ENCODE results near the gene DENND1A.

The DENND1A gene

GRCh38 chr9:123424131-123424530, 505.8 kb downstream of the DENND1A start:
- no peak for DNase-seq
- 91% methylated on average over 5 of the region's 5 CpGs for WGBS

GRCh38 chr9:123423311-123423640, 506.6 kb downstream of the DENND1A start:
- no peaks in the 10 kb centered on the region for H3K79me1 ChIP-seq (replicated peaks; ENCODE audit: low read length, poor library complexity, severe bottlenecking)
- H3K4me3 ChIP-seq (ENCODE audit: insufficient read depth in 1 of 2, low read depth in 1 of 2, low read length in 2 of 2) = no peak overlapping the region
- H3K9me3 ChIP-seq (ENCODE audit: control insufficient read depth, low read length) = no peaks in the 10 kb centered on the region
- 71% methylated on average over 7 of the region's 8 CpGs for WGBS
- no peak overlapping the region for H4K91ac ChIP-seq (ENCODE audit: low read length)
- H3K23ac ChIP-seq (ENCODE audit: low read length in 2 of 2) = no peak overlapping the region
- no peak for DNase-seq
- H3K18ac ChIP-seq (ENCODE audit: low read depth in 1 of 2, low read length in 2 of 2) = no peak overlapping the region
- no peak overlapping the region for H2AFZ ChIP-seq (ENCODE audit: low read depth, low read length)
- H3K27ac ChIP-seq (ENCODE audit: low read length, poor library complexity, severe bottlenecking) = no peak overlapping the region
- no peak overlapping the region for H3K4ac ChIP-seq (ENCODE audit: low read depth in 1 of 2, low read length in 2 of 2)
- H2BK120ac ChIP-seq (ENCODE audit: low read depth, low read length) = no peak overlapping the region
- H3K36me3 ChIP-seq (ENCODE audit: control insufficient read depth in 1 of 2, insufficient read depth in 2 of 2, low read depth in 1 of 2, low read length in 2 of 2) = peaks cover 11 to 30% of the 10 kb centered on the region in 2 experiments
- no peak overlapping the region for H3K14ac ChIP-seq (ENCODE audit: low read length in 2 of 2)
- H4K8ac ChIP-seq (ENCODE audit: low read length) = no peak overlapping the region
- no peaks in the 10 kb centered on the region for H3K4me1 ChIP-seq (ENCODE audit: control insufficient read depth, insufficient read depth, low read depth, low read length)
- H3K4me2 ChIP-seq (ENCODE audit: low read length, poor library complexity, severe bottlenecking) = no peak overlapping the region
- no peak overlapping the region for H2AK5ac ChIP-seq (ENCODE audit: low read length, severe bottlenecking)
- H2BK12ac ChIP-seq (ENCODE audit: low read length in 2 of 2) = no peak overlapping the region
- no peak overlapping the region for H3K9ac ChIP-seq (ENCODE audit: low read length)
- H2BK15ac ChIP-seq (ENCODE audit: low read depth, poor library complexity, severe bottlenecking) = no peak overlapping the region
- no peaks in the 10 kb centered on the region for H3K27me3 ChIP-seq (ENCODE audit: control insufficient read depth in 1 of 2, insufficient read depth in 1 of 2, low read length in 2 of 2)
- no peak overlapping the region for H2BK5ac ChIP-seq (ENCODE audit: low read depth, low read length, poor library complexity, severe bottlenecking)

More at GRCh38 chr9:123424131-123424530, 505.8 kb downstream of the DENND1A start:
- Histone ChIP-seq H3K79me1 (replicated peaks; ENCODE audit: low read length, poor library complexity, severe bottlenecking) (no peaks in the 10 kb centered on the region), H2BK5ac (ENCODE audit: low read depth, low read length, poor library complexity, severe bottlenecking) (no peak overlapping the region), H3K23ac (ENCODE audit: low read length in 2 of 2) (no peak overlapping the region), H3K9ac (ENCODE audit: low read length) (no peak overlapping the region), H3K4me1 (ENCODE audit: control insufficient read depth, insufficient read depth, low read depth, low read length) (no peaks in the 10 kb centered on the region), H2AK5ac (ENCODE audit: low read length, severe bottlenecking) (no peak overlapping the region), H3K9me3 (ENCODE audit: control insufficient read depth, low read length) (no peaks in the 10 kb centered on the region), H3K4me2 (ENCODE audit: low read length, poor library complexity, severe bottlenecking) (no peak overlapping the region), H3K27ac (ENCODE audit: low read length, poor library complexity, severe bottlenecking) (no peak overlapping the region), H4K91ac (ENCODE audit: low read length) (no peak overlapping the region), H3K4me3 (ENCODE audit: insufficient read depth in 1 of 2, low read depth in 1 of 2, low read length in 2 of 2) (no peak overlapping the region), H2AFZ (ENCODE audit: low read depth, low read length) (no peak overlapping the region), H3K14ac (ENCODE audit: low read length in 2 of 2) (no peak overlapping the region), H2BK120ac (ENCODE audit: low read depth, low read length) (no peak overlapping the region), H4K8ac (ENCODE audit: low read length) (no peak overlapping the region), H2BK15ac (ENCODE audit: low read depth, poor library complexity, severe bottlenecking) (no peak overlapping the region), H2BK12ac (ENCODE audit: low read length in 2 of 2) (no peak overlapping the region), H3K4ac (ENCODE audit: low read depth in 1 of 2, low read length in 2 of 2) (no peak overlapping the region), H3K18ac (ENCODE audit: low read depth in 1 of 2, low read length in 2 of 2) (no peak overlapping the region), H3K36me3 (ENCODE audit: control insufficient read depth in 1 of 2, insufficient read depth in 2 of 2, low read depth in 1 of 2, low read length in 2 of 2) (peaks cover 9 to 22% of the 10 kb centered on the region in 2 experiments), H3K27me3 (ENCODE audit: control insufficient read depth in 1 of 2, insufficient read depth in 1 of 2, low read length in 2 of 2) (no peaks in the 10 kb centered on the region)

GRCh38 chr9:123422635-123423310, 507.2 kb downstream of the DENND1A start:
- Histone ChIP-seq H3K9me3 (ENCODE audit: control insufficient read depth, low read length) (no peaks in the 10 kb centered on the region), H3K27me3 (ENCODE audit: control insufficient read depth in 1 of 2, insufficient read depth in 1 of 2, low read length in 2 of 2) (no peaks in the 10 kb centered on the region), H3K36me3 (ENCODE audit: control insufficient read depth in 1 of 2, insufficient read depth in 2 of 2, low read depth in 1 of 2, low read length in 2 of 2) (peaks cover 11 to 30% of the 10 kb centered on the region in 2 experiments), H2BK120ac (ENCODE audit: low read depth, low read length) (no peak overlapping the region), H2BK12ac (ENCODE audit: low read length in 2 of 2) (no peak overlapping the region), H4K8ac (ENCODE audit: low read length) (no peak overlapping the region), H3K9ac (ENCODE audit: low read length) (no peak overlapping the region), H3K14ac (ENCODE audit: low read length in 2 of 2) (no peak overlapping the region), H2BK15ac (ENCODE audit: low read depth, poor library complexity, severe bottlenecking) (no peak overlapping the region), H2BK5ac (ENCODE audit: low read depth, low read length, poor library complexity, severe bottlenecking) (no peak overlapping the region), H2AFZ (ENCODE audit: low read depth, low read length) (no peak overlapping the region), H3K18ac (ENCODE audit: low read depth in 1 of 2, low read length in 2 of 2) (no peak overlapping the region), H3K4me2 (ENCODE audit: low read length, poor library complexity, severe bottlenecking) (no peak overlapping the region), H3K4ac (ENCODE audit: low read depth in 1 of 2, low read length in 2 of 2) (no peak overlapping the region), H3K4me1 (ENCODE audit: control insufficient read depth, insufficient read depth, low read depth, low read length) (no peaks in the 10 kb centered on the region), H3K23ac (ENCODE audit: low read length in 2 of 2) (no peak overlapping the region), H3K4me3 (ENCODE audit: insufficient read depth in 1 of 2, low read depth in 1 of 2, low read length in 2 of 2) (no peak overlapping the region), H4K91ac (ENCODE audit: low read length) (no peak overlapping the region), H3K79me1 (replicated peaks; ENCODE audit: low read length, poor library complexity, severe bottlenecking) (no peaks in the 10 kb centered on the region), H3K27ac (ENCODE audit: low read length, poor library complexity, severe bottlenecking) (no peak overlapping the region), H2AK5ac (ENCODE audit: low read length, severe bottlenecking) (no peak overlapping the region)
- 82% methylated on average over 21 of the region's 21 CpGs for WGBS
- no peak for DNase-seq

- H4K8ac ChIP-seq (ENCODE audit: low read length) = no peak overlapping the region
- H3K79me1 ChIP-seq (replicated peaks; ENCODE audit: low read length, poor library complexity, severe bottlenecking) = no peaks in the 10 kb centered on the region
- H3K27me3 ChIP-seq (ENCODE audit: control insufficient read depth in 1 of 2, insufficient read depth in 1 of 2, low read length in 2 of 2) = no peaks in the 10 kb centered on the region
- H2BK5ac ChIP-seq (ENCODE audit: low read depth, low read length, poor library complexity, severe bottlenecking) = no peak overlapping the region
- H3K9me3 ChIP-seq (ENCODE audit: control insufficient read depth, low read length) = no peaks in the 10 kb centered on the region
- no peak overlapping the region for H3K27ac ChIP-seq (ENCODE audit: low read length, poor library complexity, severe bottlenecking)
- H3K4me2 ChIP-seq (ENCODE audit: low read length, poor library complexity, severe bottlenecking) = no peak overlapping the region
- no peak overlapping the region for H2BK120ac ChIP-seq (ENCODE audit: low read depth, low read length)
- no peak overlapping the region for H3K4ac ChIP-seq (ENCODE audit: low read depth in 1 of 2, low read length in 2 of 2)
- no peaks in the 10 kb centered on the region for H3K4me1 ChIP-seq (ENCODE audit: control insufficient read depth, insufficient read depth, low read depth, low read length)
- no peak overlapping the region for H2AK5ac ChIP-seq (ENCODE audit: low read length, severe bottlenecking)
- H3K18ac ChIP-seq (ENCODE audit: low read depth in 1 of 2, low read length in 2 of 2) = no peak overlapping the region
- H2BK12ac ChIP-seq (ENCODE audit: low read length in 2 of 2) = no peak overlapping the region
- H3K14ac ChIP-seq (ENCODE audit: low read length in 2 of 2) = no peak overlapping the region
- H3K9ac ChIP-seq (ENCODE audit: low read length) = no peak overlapping the region
- no peak overlapping the region for H2BK15ac ChIP-seq (ENCODE audit: low read depth, poor library complexity, severe bottlenecking)
- no peak overlapping the region for H3K23ac ChIP-seq (ENCODE audit: low read length in 2 of 2)
- H3K36me3 ChIP-seq (ENCODE audit: control insufficient read depth in 1 of 2, insufficient read depth in 2 of 2, low read depth in 1 of 2, low read length in 2 of 2) = peaks cover 10 to 22% of the 10 kb centered on the region in 2 experiments
- 90% methylated on average over 7 of the region's 8 CpGs for WGBS
- no peak overlapping the region for H2AFZ ChIP-seq (ENCODE audit: low read depth, low read length)
- DNase-seq = no peak
- no peak overlapping the region for H4K91ac ChIP-seq (ENCODE audit: low read length)
- no peak overlapping the region for H3K4me3 ChIP-seq (ENCODE audit: insufficient read depth in 1 of 2, low read depth in 1 of 2, low read length in 2 of 2)
These were observed 508.0 kb downstream of the DENND1A start for GRCh38 chr9:123421801-123422455.
